ENCODE data around the gene PRC1.
"Not testable (repeated sequence)": the region's sequence is repeated elsewhere in the genome, so short reads cannot be mapped to it uniquely, and the experiment has no call there.

PRC1 gene, protein sequence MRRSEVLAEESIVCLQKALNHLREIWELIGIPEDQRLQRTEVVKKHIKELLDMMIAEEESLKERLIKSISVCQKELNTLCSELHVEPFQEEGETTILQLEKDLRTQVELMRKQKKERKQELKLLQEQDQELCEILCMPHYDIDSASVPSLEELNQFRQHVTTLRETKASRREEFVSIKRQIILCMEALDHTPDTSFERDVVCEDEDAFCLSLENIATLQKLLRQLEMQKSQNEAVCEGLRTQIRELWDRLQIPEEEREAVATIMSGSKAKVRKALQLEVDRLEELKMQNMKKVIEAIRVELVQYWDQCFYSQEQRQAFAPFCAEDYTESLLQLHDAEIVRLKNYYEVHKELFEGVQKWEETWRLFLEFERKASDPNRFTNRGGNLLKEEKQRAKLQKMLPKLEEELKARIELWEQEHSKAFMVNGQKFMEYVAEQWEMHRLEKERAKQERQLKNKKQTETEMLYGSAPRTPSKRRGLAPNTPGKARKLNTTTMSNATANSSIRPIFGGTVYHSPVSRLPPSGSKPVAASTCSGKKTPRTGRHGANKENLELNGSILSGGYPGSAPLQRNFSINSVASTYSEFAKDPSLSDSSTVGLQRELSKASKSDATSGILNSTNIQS

GRCh38 chr15:90994417-90995311 is at the start of gene PRC1:
Gene PRC1, minus strand, starts transcription at chr15:90994535. Its CDS starts 118 bp downstream, at chr15:90994417.
- peak; percentile 96 for DNase-seq

GRCh38 chr15:91043202-91043874 is 49.0 kb upstream of the PRC1 start:
- no peak for DNase-seq

DNA sequence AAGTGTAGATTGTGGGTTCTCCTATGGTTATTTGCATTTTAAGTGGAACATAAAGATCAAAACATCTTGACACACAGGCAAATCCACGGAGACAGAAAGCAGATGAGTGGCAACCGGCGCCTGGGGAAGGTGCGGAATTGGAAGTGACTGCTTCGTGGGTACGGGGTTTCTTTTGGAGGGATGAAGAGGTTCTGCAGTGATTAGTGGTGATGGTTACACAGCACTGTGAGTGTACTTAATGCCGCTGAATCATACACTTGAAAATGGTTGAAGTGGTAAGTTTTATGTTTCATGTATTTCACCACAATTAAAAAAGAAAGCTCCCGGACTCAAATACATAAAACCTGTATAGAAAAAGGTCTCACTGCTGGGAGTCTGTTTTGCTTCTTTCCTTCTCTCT is 46.5 kb upstream of the PRC1 start:
- DNase-seq: no peak

GRCh38 chr15:91039996-91040395 is 45.7 kb upstream of the PRC1 start:
- no peak for DNase-seq

- peak; percentile 88 for DNase-seq
Measured at GRCh38 chr15:91032919-91033803, 38.8 kb upstream of the PRC1 start.

- DNase-seq: no peak
Measured at GRCh38 chr15:91031796-91032195, 37.5 kb upstream of the PRC1 start.

GRCh38 chr15:91027677-91028076 is 33.3 kb upstream of the PRC1 start:
- no peak for DNase-seq

DNA sequence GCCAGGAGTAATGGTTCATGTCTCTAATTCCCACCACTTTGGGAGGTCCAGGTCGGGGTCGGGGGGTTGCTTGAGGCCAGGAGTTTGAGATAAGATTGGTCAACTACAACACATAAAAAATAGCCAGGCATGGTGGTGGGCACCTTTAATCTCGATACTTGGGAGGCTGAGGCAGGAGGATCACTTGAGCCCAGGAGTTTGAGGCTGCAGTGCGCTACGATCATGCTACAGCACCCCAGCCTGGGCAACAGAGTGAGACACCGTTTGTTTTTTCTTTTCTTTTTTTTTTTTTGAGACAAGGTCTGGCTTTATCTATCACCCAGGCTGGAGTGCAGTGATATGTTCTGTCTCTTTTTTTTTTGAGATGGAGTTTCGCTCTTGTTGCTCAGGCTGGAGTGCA is 29.4 kb upstream of the PRC1 start:
- DNase-seq: no peak

DNA sequence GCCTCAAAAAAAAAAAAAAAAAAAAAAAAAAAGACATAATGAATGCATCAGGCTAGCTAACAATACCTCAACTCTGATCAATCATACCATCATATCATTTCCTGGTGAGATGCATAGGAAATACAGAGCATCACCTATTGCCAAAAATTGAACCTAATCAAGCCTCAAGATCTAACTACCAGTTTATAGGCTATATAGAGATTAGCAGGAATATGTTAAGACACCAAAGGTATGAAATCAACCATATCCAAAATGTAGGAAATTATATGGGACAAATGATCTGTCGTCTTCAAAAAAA is 28.4 kb upstream of the PRC1 start:
- no peak for DNase-seq

DNA sequence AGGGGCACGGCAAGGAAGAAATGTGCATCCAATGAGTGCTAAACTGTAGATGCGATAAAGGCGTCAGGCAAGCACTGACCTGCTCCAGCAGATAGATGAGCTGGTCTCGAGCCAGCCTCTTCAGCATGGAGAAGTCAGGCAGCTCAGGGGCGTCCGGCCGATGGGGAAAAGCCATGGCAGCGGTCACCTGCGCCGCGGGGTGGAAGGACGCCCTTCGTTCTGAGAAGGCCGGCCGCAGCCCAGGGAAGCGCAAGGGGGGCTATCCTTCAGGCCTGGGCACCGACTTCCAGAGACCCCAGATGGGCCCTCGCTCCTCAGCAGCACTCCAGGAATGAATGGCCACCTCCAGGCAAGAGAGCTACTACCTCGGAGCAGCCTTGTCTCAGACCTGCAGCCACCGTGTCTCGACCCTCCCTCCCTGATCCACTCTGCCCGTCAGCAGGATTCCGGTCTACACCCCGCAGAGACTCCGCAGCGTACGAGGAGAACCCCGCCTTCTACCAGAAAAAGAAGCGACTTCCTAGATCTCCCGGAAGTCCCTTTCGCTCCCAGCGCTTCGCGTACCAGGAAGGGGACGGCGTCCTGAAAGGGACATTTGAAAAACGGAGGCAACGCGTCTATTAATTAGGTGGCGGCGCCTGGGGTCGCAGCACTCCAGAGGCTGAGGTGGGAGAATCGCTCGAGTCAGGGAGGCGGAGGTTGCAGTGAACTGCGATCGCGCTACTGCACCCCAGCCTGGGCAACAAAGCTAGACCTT is 27.9 kb upstream of the PRC1 start, which contains the start of gene VPS33B:
TSS of gene VPS33B (minus strand) at position 520 of the 757 bp plus-strand sequence. CDS start at position 175, 345 bp downstream.
- peak; percentile 90 for DNase-seq

DNA sequence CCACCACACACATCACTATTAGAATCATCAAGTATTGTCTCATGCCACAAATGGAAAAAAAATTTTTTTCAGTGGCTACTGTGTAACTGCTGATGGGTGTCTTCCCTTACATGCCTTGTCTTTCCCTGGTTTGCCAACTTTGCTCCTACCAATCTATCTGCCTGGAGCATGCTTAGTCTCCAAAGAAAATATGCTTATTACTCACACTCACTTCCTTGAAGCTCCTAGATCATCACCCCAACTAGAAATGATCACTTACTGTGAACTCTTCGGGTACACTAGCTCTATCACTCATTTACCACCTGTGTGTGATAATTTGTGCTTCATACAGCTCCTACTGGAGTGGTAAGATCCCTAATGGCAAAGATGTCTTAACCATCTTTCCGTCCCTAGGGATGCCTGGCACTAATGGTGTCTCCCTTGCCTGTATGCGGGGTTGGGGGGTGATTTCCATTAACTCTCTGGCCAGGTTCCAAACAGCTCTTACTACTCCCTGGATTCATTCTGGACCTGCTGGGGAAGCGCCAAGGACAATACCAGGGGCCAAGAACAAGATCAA is 27.3 kb upstream of the PRC1 start:
- DNase-seq: peak; percentile 28

DNA sequence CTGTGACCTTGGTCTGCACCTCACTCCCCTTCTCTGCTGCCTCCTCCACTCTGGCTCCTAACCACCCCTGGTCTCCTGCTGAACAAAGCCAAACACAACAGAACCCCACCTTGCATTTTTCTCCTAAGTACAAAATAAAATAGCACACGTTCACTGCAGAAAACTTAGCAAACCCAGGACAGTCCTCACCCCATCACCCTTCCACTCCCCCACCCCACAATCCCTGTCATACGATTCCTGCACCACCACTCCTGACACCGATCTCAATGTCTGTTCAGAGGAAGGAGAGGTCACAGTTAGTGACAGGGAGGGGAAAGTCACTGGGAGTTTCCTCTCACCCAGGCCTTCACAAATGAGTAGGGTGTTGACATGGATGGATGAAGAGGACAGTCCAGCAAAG is 23.8 kb upstream of the PRC1 start:
- no peak for DNase-seq

DNA sequence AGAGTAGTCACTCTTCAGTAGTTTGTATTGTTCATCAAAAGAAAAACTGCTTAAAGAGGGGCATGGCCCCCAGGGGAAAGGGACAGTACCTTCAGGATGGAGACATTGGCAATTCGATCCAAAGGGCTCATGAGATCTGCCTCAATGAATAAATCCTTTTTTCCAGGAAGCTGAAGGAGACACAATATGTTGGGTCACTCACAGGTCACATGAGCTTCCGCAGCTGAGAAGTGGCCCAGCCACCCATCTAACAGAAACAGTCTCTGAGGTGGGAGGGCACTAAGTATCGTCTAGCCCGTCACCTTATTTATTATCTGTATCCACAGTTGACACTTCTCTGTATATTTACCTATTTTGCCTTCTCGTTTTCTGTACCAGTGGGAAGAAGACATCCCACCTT is 23.4 kb upstream of the PRC1 start:
- no peak for DNase-seq

DNA sequence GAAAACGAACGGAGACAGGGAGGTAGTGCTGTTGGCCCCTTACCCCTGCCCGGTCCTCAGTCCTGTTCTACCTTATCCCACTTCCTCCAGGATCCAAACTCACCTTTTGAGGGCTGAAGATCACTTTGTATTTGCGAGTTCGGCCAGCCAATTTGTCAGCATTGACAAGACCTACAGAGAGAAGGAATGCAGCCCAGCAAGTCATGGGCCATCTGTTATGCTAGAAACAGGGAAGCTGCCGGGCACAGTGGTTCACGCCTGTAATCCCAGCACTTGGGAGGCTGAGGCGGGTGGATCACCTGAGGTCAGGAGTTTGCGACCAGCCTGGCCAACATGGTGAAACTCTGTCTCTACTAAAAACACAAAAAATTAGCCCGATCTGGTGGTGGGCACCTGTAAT is 19.4 kb upstream of the PRC1 start:
- DNase-seq: not testable (repeated sequence)

- no peak for DNase-seq
Measured at GRCh38 chr15:91007266-91007665, 12.9 kb upstream of the PRC1 start.

DNA sequence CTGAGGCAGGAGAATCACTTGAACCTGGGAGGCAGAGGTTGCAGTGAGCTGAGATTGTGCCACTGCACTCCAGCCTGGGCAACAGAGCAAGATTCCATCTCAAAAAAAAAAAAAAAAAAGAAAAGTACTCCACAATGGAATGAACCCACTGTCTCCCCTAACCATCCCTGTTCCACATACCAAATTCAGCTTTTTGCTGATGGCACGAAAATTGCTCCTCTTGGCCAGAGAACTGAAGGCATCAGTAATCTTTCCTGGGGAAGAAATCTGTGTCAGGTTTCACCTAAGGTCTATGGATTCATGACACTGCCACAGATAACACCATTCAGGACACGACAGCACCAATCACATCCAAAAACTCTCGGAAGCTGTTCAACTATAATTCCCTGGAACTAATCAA is 6.9 kb upstream of the PRC1 start:
- DNase-seq: no peak

GRCh38 chr15:90998737-90999136 is 4.4 kb upstream of the PRC1 start:
- DNase-seq: no peak

- DNase-seq: peak; percentile 27
Measured at GRCh38 chr15:90994059-90994416, 297 bp downstream of the PRC1 start.

DNA sequence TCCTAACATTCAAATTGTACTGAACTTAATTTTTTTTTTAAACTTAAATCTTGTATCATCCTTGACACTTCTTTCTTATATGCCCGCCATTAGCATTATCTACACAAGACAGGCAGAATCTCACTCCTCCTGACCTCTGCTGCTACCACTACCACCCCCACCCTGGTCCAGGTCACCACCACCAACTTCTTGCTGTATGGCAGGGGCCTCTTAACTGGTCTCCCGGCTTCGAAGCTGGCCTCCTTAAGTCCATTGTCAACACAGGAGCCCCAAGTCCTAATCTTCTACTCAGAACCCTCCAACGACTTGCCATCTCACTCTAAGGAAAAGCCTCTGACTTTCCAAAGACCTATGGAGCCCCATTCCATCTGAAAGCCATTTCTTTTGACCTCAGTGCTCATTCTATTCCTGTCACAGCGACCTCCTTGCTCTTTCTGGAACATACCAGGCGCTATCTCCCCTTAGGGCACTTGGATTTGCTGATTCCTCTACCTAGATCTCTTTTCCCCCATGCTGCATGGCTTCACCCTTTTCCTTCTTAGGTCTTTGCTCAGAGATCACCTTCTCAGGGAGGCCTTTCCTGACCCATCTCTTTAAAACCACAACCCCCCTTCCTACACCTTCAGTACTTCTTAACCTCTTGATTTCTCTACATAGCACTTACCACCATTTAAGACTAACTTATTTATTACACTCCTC is 2.6 kb downstream of the PRC1 start:
- no peak for DNase-seq

GRCh38 chr15:90990446-90990845 is 3.9 kb downstream of the PRC1 start:
- no peak for DNase-seq
